ENCODE data around the gene MRPL55. TPM values are rescaled to one million over a fixed set of nuclear protein-coding genes. Genes with fewer than 3 reads are reported as not detected.

Gene MRPL55
- total RNA-seq, 4 donors from 2014 or later, result 70.1 to 99.6 (median 80.8) TPM

DNA sequence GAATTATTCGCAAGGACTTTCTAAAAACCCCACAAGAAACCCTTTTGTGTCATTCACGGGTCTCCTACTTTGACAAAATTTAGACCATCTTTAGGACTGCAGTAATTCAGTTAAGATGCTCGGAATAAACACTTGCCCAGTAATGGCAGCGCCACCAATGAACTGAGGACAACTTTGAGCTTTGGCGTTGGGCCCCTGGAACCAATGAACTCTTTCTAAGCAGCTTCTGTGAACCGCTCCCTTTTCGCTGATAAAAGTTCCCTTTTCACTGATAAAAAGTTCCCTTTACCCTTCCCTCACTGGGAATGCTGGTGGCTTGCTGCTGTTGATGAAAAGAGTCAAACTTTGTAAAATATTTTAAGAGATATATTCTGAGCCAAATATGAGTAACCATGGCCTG lies 1.5 kb upstream of the MRPL55 start:
- peak in 1 of 3 donors; percentile 6 for DNase-seq
- no peak overlapping the region for H3K27ac ChIP-seq
- H3K9me3 ChIP-seq, result no peaks in the 10 kb centered on the region
- H3K27me3 ChIP-seq, result no peaks in the 10 kb centered on the region
- H3K4me3 ChIP-seq, result no peak overlapping the region
- TF ChIP-seq POLR2A (IDR thresholded peaks at IDR 0.05), result no peak
- TF ChIP-seq, protein P1, sequence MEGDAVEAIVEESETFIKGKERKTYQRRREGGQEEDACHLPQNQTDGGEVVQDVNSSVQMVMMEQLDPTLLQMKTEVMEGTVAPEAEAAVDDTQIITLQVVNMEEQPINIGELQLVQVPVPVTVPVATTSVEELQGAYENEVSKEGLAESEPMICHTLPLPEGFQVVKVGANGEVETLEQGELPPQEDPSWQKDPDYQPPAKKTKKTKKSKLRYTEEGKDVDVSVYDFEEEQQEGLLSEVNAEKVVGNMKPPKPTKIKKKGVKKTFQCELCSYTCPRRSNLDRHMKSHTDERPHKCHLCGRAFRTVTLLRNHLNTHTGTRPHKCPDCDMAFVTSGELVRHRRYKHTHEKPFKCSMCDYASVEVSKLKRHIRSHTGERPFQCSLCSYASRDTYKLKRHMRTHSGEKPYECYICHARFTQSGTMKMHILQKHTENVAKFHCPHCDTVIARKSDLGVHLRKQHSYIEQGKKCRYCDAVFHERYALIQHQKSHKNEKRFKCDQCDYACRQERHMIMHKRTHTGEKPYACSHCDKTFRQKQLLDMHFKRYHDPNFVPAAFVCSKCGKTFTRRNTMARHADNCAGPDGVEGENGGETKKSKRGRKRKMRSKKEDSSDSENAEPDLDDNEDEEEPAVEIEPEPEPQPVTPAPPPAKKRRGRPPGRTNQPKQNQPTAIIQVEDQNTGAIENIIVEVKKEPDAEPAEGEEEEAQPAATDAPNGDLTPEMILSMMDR (IDR thresholded peaks at IDR 0.05), result no peak
- H3K4me1 ChIP-seq, result peaks cover 0 to 24% (median 11%) of the 10 kb centered on the region in 4 donors
- H3K36me3 ChIP-seq, result peaks cover 0 to 21% (median 0%) of the 10 kb centered on the region in 3 donors

GRCh38 chr1:228109962-228110488 lies 926 bp upstream of the MRPL55 start:
- no peak for DNase-seq
- Histone ChIP-seq H3K27me3 (no peaks in the 10 kb centered on the region), H3K4me1 (peaks cover 0 to 24% (median 11%) of the 10 kb centered on the region in 4 donors), H3K9me3 (no peaks in the 10 kb centered on the region), H3K4me3 (peak overlapping the region; percentile 87 to 96 (median 94)), H3K27ac (peak overlapping the region; percentile 91 to 97 (median 92)), H3K36me3 (peaks cover 0 to 22% (median 0%) of the 10 kb centered on the region in 3 donors)
- no peak for TF ChIP-seq POLR2A (IDR thresholded peaks at IDR 0.05)
- TF ChIP-seq, protein P1 (IDR thresholded peaks at IDR 0.05), result no peak

DNA sequence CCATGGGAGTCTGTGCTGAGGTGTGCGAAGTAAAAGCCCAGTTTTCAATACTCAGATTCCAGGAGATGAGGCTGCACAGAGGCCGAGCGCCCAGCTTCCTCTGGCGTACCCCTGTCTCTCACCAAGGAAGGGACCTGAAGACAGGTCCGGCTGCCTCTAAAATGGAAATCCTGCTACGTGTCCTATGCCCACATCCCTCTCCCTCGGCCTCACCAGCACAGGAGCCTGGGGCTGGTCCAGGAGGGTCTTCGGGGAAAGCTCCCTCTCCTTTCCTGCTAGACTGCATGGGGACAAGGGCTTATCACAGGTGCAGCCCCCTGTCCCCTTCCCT lies 392 bp downstream of the MRPL55 start:
- peak overlapping the region; percentile 87 to 96 (median 94) for H3K4me3 ChIP-seq
- TF ChIP-seq, protein P1 (IDR thresholded peaks at IDR 0.05), result no peak
- TF ChIP-seq POLR2A (IDR thresholded peaks at IDR 0.05), result no peak
- peak overlapping the region; percentile 91 to 97 (median 92) for H3K27ac ChIP-seq
- no peaks in the 10 kb centered on the region for H3K27me3 ChIP-seq
- H3K9me3 ChIP-seq, result no peaks in the 10 kb centered on the region
- peak in 1 of 3 donors; percentile 13 for DNase-seq
- H3K36me3 ChIP-seq, result peaks cover 0 to 22% (median 0%) of the 10 kb centered on the region in 3 donors
- peaks cover 0 to 30% (median 12%) of the 10 kb centered on the region in 4 donors for H3K4me1 ChIP-seq

GRCh38 chr1:228108055-228108690 lies 926 bp downstream of the MRPL55 start:
- peak overlapping the region; percentile 91 to 97 (median 92) for H3K27ac ChIP-seq
- H3K9me3 ChIP-seq, result no peaks in the 10 kb centered on the region
- H3K27me3 ChIP-seq, result no peaks in the 10 kb centered on the region
- H3K36me3 ChIP-seq, result peaks cover 0 to 22% (median 0%) of the 10 kb centered on the region in 3 donors
- H3K4me3 ChIP-seq, result peak overlapping the region; percentile 87 to 96 (median 94)
- DNase-seq, result peak in 1 of 3 donors; percentile 1
- TF ChIP-seq POLR2A (IDR thresholded peaks at IDR 0.05), result no peak
- TF ChIP-seq, protein P1 (IDR thresholded peaks at IDR 0.05), result no peak
- peaks cover 0 to 33% (median 13%) of the 10 kb centered on the region in 4 donors for H3K4me1 ChIP-seq

GRCh38 chr1:228107636-228108035 lies 1.5 kb downstream of the MRPL55 start:
- DNase-seq, result peak in 1 of 3 donors; percentile 11
- H3K4me1 ChIP-seq, result peaks cover 0 to 33% (median 13%) of the 10 kb centered on the region in 4 donors
- H3K9me3 ChIP-seq, result no peaks in the 10 kb centered on the region
- peaks cover 0 to 22% (median 0%) of the 10 kb centered on the region in 3 donors for H3K36me3 ChIP-seq
- H3K27me3 ChIP-seq, result no peaks in the 10 kb centered on the region
- H3K27ac ChIP-seq, result peak overlapping the region in 1 of 4 donors; percentile 92
- H3K4me3 ChIP-seq, result no peak overlapping the region
- no peak for TF ChIP-seq POLR2A (IDR thresholded peaks at IDR 0.05)
- TF ChIP-seq, protein P1 (IDR thresholded peaks at IDR 0.05), result no peak

Measured in Peyer's patch (tissue), 4 donors.